ENCODE measurements around the gene TBC1D10A.

Gene TBC1D10A

DNA sequence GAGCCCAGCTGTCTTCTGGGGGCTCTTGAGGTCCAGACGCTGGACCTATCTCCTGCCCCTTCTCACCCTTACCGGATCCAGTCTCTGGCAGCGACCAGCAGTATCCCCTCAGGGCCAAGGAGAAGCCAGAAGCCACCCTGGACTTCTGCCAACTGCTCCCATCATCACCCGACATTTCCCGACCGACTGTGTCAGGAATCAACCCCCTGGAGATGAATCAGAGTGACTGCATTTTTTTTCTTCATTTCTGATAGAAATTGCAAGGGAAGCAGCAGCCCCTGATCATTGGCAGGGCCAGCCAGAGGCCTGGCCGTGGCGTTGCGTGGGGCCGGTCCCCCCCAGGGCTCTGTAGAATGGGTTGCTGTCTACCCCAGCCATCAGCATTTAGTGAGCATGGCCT, 75.0 kb downstream of the TBC1D10A start:
- H3K9me3 ChIP-seq (ENCODE audit: control insufficient read depth, low read depth, low read length), result no peaks in the 10 kb centered on the region
- no peaks in the 10 kb centered on the region for H3K36me3 ChIP-seq (ENCODE audit: control insufficient read depth, low read depth, low read length)
- no peaks in the 10 kb centered on the region for H3K4me1 ChIP-seq (ENCODE audit: control insufficient read depth, low read depth, low read length)
- H3K27ac ChIP-seq (ENCODE audit: low read length), result no peak overlapping the region
- no peak overlapping the region for H3K4me3 ChIP-seq (ENCODE audit: low read length)
- H3K27me3 ChIP-seq (ENCODE audit: control insufficient read depth, insufficient read depth, low read length), result peaks cover 10% of the 10 kb centered on the region
- H3K9ac ChIP-seq (ENCODE audit: low read length), result no peak overlapping the region

DNA sequence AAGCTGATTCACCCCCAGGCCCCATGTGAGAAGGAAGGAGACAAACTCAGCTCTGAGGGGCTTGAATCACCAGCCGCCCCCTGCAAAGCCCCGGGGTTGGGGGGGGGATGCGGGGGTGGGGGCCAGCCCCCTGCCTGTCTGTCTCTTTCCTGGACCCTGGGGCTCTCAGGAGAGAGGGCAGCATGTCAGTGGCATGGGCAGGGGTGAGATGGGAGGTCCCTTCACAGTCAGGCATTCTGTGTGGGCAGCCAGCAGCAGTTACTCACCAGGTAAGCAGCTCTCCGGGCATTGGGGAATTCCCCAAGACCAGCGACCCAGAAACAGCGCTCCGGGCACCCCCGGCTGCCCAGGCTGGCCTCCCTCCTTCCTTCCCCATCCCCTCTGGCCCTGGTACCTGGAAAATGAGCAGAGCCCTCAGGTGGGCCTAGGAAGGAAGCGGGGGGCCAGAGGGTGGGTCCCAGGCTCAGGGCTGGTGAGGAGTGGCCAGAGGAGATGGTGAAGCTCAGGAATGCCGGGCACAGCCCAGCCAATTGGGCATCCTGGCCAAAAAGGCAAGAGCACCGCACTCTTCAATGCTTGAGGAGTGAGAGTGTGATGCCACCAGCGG, 76.0 kb downstream of the TBC1D10A start:
- Histone ChIP-seq H3K27me3 (ENCODE audit: control insufficient read depth, insufficient read depth, low read length) (peaks cover 13% of the 10 kb centered on the region), H3K9me3 (ENCODE audit: control insufficient read depth, low read depth, low read length) (no peaks in the 10 kb centered on the region), H3K9ac (ENCODE audit: low read length) (no peak overlapping the region), H3K4me3 (ENCODE audit: low read length) (no peak overlapping the region), H3K4me1 (ENCODE audit: control insufficient read depth, low read depth, low read length) (no peaks in the 10 kb centered on the region), H3K36me3 (ENCODE audit: control insufficient read depth, low read depth, low read length) (no peaks in the 10 kb centered on the region), H3K27ac (ENCODE audit: low read length) (no peak overlapping the region)

DNA sequence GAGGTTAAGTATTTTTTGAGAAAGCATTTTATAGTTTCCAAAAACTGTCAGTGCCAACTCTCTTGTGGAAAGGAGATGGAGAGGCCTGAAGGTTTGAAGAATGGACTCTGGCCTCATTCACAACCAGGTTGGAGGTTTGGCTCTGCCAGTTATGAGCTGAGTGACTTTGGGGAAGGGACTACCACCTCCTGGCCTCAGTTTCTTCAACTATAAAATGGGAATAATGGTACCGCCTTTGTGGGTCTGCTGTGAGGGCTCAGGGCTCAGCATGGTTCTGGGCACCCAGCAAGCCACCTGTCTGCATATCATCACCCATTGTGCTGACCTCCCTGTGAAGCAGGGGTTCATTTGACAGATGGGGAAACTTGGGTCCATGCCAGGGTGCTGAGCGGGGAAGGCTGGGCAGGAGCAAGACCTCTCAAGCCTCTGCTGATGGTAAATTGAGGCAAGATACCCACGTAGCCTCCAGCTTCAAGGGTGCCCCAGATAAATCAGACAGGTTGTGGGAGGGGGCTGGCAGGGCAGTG, 76.6 kb downstream of the TBC1D10A start:
- Histone ChIP-seq H3K9ac (ENCODE audit: low read length) (no peak overlapping the region), H3K27me3 (ENCODE audit: control insufficient read depth, insufficient read depth, low read length) (peaks cover 13% of the 10 kb centered on the region), H3K27ac (ENCODE audit: low read length) (no peak overlapping the region), H3K36me3 (ENCODE audit: control insufficient read depth, low read depth, low read length) (no peaks in the 10 kb centered on the region), H3K4me1 (ENCODE audit: control insufficient read depth, low read depth, low read length) (no peaks in the 10 kb centered on the region), H3K9me3 (ENCODE audit: control insufficient read depth, low read depth, low read length) (no peaks in the 10 kb centered on the region), H3K4me3 (ENCODE audit: low read length) (no peak overlapping the region)

DNA sequence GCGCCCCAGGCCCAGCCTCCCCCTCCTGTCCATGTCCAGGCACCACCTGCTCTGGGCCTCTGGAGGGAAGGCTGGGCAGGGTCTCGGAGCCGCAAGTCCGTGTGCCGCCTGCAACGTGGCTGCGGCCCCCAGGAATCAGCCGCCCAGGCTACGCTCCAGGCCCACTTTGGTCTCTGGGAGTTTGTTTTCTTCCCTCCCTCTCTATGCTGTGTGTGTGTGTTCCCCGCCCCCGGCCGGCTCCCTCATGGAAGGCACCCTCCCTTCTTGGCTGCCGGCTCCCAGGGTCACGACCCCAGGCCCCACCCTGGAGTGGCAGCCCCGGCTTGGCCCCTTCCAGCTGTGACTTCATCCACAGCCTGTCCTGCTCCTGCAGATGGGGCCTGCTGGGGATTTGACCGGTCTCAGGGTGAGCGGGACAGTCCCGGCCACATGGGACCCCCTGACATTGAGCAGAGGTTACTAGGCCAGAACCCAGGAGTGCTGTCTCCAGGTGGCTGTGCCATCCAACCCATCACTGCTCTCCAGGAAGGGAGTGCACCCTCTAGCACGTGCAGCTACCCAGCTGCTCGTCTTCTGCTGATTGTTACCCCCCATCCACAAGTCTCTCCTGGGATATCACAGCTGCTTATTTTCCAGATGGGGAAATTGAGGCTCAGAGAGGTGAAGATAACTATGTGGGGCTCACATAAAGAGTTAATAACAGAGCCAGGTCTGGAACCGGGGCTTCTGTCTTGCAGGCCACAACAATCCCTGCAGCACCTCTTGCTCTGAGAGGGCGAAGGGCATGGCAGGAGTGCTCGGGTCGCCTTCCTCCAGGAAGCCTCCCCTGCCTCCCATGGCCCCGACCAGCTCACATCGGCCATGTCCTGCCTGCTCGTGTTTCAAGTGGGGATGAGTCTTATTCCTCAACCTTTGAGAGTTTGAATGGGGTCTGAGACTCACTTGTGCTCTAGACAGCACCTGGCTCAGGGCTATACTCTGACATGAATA, 77.4 kb downstream of the TBC1D10A start:
- H3K4me3 ChIP-seq (ENCODE audit: low read length), result no peak overlapping the region
- no peaks in the 10 kb centered on the region for H3K36me3 ChIP-seq (ENCODE audit: control insufficient read depth, low read depth, low read length)
- no peak overlapping the region for H3K9ac ChIP-seq (ENCODE audit: low read length)
- no peaks in the 10 kb centered on the region for H3K9me3 ChIP-seq (ENCODE audit: control insufficient read depth, low read depth, low read length)
- peaks cover 13% of the 10 kb centered on the region for H3K27me3 ChIP-seq (ENCODE audit: control insufficient read depth, insufficient read depth, low read length)
- H3K27ac ChIP-seq (ENCODE audit: low read length), result no peak overlapping the region
- H3K4me1 ChIP-seq (ENCODE audit: control insufficient read depth, low read depth, low read length), result no peaks in the 10 kb centered on the region

DNA sequence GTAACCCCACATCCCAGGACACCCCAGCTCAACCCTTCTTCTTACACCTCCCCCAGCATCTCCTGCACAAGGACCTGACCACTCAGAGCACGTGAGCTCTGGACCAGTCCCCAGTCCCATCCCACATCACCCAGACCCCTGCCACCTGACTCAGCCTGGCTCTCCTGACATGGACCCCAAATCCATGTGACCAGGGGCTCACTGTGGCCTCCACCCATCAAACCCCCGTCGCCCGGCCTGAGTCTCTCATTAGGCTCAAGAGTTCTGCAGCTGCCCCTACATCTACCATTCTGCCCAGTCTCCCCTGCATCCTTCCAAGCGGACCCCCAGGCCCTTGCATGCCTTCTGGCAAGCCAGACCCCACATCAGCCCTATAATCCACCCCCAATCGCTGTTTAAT, 78.3 kb downstream of the TBC1D10A start:
- no peaks in the 10 kb centered on the region for H3K4me1 ChIP-seq (ENCODE audit: control insufficient read depth, low read depth, low read length)
- no peaks in the 10 kb centered on the region for H3K36me3 ChIP-seq (ENCODE audit: control insufficient read depth, low read depth, low read length)
- H3K27ac ChIP-seq (ENCODE audit: low read length), result no peak overlapping the region
- H3K9ac ChIP-seq (ENCODE audit: low read length), result no peak overlapping the region
- no peak overlapping the region for H3K4me3 ChIP-seq (ENCODE audit: low read length)
- no peaks in the 10 kb centered on the region for H3K9me3 ChIP-seq (ENCODE audit: control insufficient read depth, low read depth, low read length)
- peaks cover 13% of the 10 kb centered on the region for H3K27me3 ChIP-seq (ENCODE audit: control insufficient read depth, insufficient read depth, low read length)

DNA sequence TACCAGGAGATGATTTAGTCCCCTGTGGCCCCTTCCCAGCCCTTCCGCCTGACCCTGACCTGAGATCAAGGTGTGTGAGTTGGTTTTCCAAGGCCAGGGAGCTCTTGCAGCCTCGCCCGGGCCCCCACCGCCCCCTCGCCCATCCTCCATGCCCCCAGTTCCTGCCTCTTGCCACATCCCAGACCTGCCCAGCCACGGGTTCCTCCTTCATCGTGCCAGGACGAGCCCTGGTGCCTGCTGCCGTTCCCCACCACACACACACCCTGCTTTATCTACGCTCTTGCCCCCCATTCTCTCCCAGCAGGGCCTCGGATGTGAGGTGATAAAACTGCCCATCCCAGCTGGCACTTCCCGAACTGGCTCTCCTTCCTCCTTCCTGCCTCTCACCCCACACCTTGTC, 78.8 kb downstream of the TBC1D10A start:
- H3K4me1 ChIP-seq (ENCODE audit: control insufficient read depth, low read depth, low read length), result no peaks in the 10 kb centered on the region
- no peaks in the 10 kb centered on the region for H3K36me3 ChIP-seq (ENCODE audit: control insufficient read depth, low read depth, low read length)
- no peak overlapping the region for H3K4me3 ChIP-seq (ENCODE audit: low read length)
- H3K27ac ChIP-seq (ENCODE audit: low read length), result no peak overlapping the region
- H3K9me3 ChIP-seq (ENCODE audit: control insufficient read depth, low read depth, low read length), result no peaks in the 10 kb centered on the region
- no peak overlapping the region for H3K9ac ChIP-seq (ENCODE audit: low read length)
- H3K27me3 ChIP-seq (ENCODE audit: control insufficient read depth, insufficient read depth, low read length), result peaks cover 13% of the 10 kb centered on the region

DNA sequence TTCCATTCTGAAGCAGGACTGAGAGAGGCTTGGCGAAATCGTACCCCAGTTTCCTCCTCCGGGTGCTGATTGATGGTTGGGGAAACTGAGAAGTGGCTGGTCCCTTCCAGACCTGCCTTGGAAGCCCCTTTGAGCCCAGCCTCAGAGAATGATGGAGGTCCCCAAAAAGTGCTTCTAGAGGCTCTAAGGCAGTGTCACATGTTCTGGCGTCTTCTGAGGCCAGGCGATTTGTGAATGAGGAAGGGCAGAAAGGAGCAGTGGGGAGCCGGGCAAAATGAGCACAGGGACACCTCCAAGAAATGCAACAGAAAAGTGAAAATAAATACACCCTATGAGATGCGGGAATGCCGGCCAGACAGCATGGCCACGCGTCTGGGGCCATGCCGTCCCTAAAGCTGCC, 79.2 kb downstream of the TBC1D10A start:
- Histone ChIP-seq H3K4me3 (ENCODE audit: low read length) (no peak overlapping the region), H3K36me3 (ENCODE audit: control insufficient read depth, low read depth, low read length) (no peaks in the 10 kb centered on the region), H3K4me1 (ENCODE audit: control insufficient read depth, low read depth, low read length) (no peaks in the 10 kb centered on the region), H3K27ac (ENCODE audit: low read length) (no peak overlapping the region), H3K9me3 (ENCODE audit: control insufficient read depth, low read depth, low read length) (no peaks in the 10 kb centered on the region), H3K27me3 (ENCODE audit: control insufficient read depth, insufficient read depth, low read length) (peaks cover 13% of the 10 kb centered on the region), H3K9ac (ENCODE audit: low read length) (no peak overlapping the region)

DNA sequence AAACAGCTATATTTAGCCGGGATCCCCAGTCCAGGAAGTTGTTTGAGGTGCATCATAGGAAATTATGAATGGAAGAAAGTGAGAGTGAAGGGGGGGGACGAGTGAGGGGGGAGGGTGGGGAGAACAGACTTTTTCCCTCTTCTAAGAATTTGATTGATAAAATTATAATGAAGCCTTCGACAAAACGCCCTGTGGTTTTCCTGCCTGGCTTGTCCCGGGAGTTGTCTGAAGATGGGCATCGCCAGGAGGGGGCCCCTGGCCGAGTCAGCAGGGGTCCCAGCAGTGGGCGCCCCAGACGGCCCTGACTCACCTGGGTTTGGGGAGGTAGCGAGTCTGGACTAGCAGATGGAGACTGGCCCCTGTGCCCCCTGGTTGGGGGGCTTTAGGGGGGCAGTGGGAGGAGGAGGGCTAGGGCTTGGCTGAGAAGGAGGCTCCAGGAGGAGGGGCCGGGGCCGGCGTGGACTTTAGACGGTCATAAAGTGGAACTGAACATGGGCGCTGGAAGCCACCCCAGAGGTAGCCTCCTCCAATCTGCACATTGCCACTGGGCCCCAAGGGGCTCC, 79.8 kb downstream of the TBC1D10A start:
- Histone ChIP-seq H3K4me1 (ENCODE audit: control insufficient read depth, low read depth, low read length) (no peaks in the 10 kb centered on the region), H3K9ac (ENCODE audit: low read length) (peak overlapping the region; percentile 66), H3K9me3 (ENCODE audit: control insufficient read depth, low read depth, low read length) (no peaks in the 10 kb centered on the region), H3K27me3 (ENCODE audit: control insufficient read depth, insufficient read depth, low read length) (peaks cover 13% of the 10 kb centered on the region), H3K4me3 (ENCODE audit: low read length) (peak overlapping the region; percentile 75), H3K27ac (ENCODE audit: low read length) (no peak overlapping the region), H3K36me3 (ENCODE audit: control insufficient read depth, low read depth, low read length) (no peaks in the 10 kb centered on the region)

DNA sequence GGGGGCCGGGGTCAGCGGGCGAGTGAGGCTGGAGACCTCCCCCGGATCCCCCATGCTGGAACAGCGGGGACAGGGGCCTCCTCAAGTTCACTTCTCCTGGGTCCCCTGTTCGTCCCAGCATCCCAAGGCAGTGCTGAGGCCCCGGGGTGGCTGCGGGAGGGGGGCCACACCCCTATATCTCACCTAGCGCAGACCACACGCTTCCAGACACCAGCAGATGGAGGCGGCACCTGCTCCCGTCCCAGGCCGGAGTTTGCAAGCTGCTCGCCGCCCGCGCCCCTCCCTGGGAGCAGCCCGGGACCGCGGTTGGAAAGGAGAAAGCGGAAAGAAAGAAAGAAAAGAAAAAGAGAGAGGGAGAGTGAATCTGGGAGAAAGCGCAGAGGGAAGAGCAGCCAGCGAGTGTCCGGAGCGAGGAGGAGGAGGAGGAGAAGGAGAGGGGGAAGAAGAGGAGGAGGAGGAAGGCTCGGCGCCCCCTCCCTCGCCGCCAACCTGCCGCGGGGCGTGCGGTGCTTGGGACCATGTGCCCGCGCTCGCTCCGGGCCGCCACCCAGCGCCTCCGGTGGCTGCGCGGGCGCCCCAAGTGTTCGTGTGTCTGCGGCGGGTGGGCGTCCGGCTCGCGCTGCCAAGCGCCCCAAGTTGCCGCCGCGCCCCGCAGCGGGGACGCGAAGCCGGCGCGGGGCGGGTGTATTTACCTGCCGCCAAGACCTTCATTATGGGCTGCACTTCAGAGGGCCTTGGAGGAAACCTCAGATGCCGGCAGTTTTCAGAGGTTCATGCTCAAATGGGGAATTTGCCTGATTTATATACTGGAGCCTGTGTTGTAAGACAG, 80.5 kb downstream of the TBC1D10A start, which contains the start of gene LIF:
Gene LIF (minus strand): TSS at position 775 of the 829 bp plus-strand sequence. CDS start 64 bp downstream, at position 711.
- no peaks in the 10 kb centered on the region for H3K9me3 ChIP-seq (ENCODE audit: control insufficient read depth, low read depth, low read length)
- H3K4me3 ChIP-seq (ENCODE audit: low read length), result peak within 1 kb of the TSS; percentile 75
- H3K9ac ChIP-seq (ENCODE audit: low read length), result peak within 1 kb of the TSS; percentile 66
- H3K27me3 ChIP-seq (ENCODE audit: control insufficient read depth, insufficient read depth, low read length), result peaks cover 13% of the 10 kb centered on the region
- no peaks in the 10 kb centered on the region for H3K4me1 ChIP-seq (ENCODE audit: control insufficient read depth, low read depth, low read length)
- no peaks in the 10 kb centered on the region for H3K36me3 ChIP-seq (ENCODE audit: control insufficient read depth, low read depth, low read length)
- H3K27ac ChIP-seq (ENCODE audit: low read length), result no peak within 1 kb of the TSS

DNA sequence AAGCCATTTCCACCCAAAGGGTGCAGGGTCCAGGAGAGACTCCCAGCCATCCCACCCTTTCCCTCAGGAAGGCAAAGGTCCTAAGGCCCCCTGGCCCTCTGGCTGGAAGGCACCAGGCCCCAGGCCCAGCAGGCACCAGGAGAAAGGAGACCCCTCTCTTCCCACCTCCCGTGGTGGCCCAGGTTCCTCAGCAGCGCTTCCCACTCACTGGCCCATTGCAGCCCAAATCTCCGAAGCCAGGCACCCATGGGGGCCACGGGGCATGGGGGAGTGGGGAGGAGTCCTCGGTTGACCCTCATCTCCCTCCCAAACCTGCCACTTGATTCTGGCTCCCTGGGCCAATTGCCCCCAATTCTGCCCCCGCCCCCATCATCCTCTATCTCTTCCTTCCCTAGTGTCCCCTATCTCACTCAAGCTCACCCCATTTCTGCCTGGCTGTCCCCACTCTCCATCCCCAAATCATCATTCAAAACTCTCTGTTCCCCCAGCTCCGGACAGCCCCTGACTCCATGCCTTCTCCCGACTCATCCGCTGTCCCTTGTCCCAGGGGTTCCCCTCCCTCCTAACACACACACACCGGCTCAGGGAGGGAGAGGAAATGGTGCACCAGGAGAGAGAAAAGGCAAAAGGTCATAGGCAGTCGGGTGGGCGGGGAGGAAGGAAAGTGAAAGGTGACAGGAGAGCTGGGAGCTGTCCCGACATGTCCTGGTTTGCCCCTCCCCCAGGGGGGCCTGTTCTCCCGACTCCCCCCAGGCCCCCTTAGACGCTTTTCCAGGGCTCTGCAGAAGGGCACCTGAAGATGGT, 81.4 kb downstream of the TBC1D10A start:
- peak overlapping the region; percentile 66 for H3K9ac ChIP-seq (ENCODE audit: low read length)
- no peaks in the 10 kb centered on the region for H3K36me3 ChIP-seq (ENCODE audit: control insufficient read depth, low read depth, low read length)
- no peaks in the 10 kb centered on the region for H3K9me3 ChIP-seq (ENCODE audit: control insufficient read depth, low read depth, low read length)
- H3K27ac ChIP-seq (ENCODE audit: low read length), result no peak overlapping the region
- H3K27me3 ChIP-seq (ENCODE audit: control insufficient read depth, insufficient read depth, low read length), result peaks cover 13% of the 10 kb centered on the region
- peak overlapping the region; percentile 75 for H3K4me3 ChIP-seq (ENCODE audit: low read length)
- no peaks in the 10 kb centered on the region for H3K4me1 ChIP-seq (ENCODE audit: control insufficient read depth, low read depth, low read length)
